Measurements from ENCODE around the gene ZNF277.

Gene ZNF277

GRCh38 chr7:112168915-112169314 lies 37.6 kb upstream of the ZNF277 start (continued):
- TF ChIP-seq SNAI2 (CRISPR knock-in tag; IDR thresholded peaks at IDR 0.05): no peak
- no peak for TF ChIP-seq ZFP30 (CRISPR knock-in tag; IDR thresholded peaks at IDR 0.05)

GRCh38 chr7:112171673-112172072 lies 34.8 kb upstream of the ZNF277 start:
- TF ChIP-seq ZFP3 (CRISPR knock-in tag; IDR thresholded peaks at IDR 0.05) (no peak), RARB (CRISPR knock-in tag; IDR thresholded peaks at IDR 0.05) (no peak), OSR1 (CRISPR knock-in tag; IDR thresholded peaks at IDR 0.05) (no peak), GLIS3 (CRISPR knock-in tag; IDR thresholded peaks at IDR 0.05) (no peak), ZC3H10 (CRISPR knock-in tag; IDR thresholded peaks at IDR 0.05) (no peak), ZNF8 (CRISPR knock-in tag; IDR thresholded peaks at IDR 0.05) (no peak), ARNTL (CRISPR knock-in tag; IDR thresholded peaks at IDR 0.05; ENCODE audit: borderline replicate concordance, low read depth) (no peak), TOX (CRISPR knock-in tag; IDR thresholded peaks at IDR 0.05; ENCODE audit: borderline replicate concordance) (no peak), ZNF70 (CRISPR knock-in tag; IDR thresholded peaks at IDR 0.05) (no peak), POU6F1 (CRISPR knock-in tag; IDR thresholded peaks at IDR 0.05; ENCODE audit: borderline replicate concordance, low read depth) (no peak), SNAI2 (CRISPR knock-in tag; IDR thresholded peaks at IDR 0.05) (no peak), ISL1 (CRISPR knock-in tag; IDR thresholded peaks at IDR 0.05) (no peak), CREB5 (CRISPR knock-in tag; IDR thresholded peaks at IDR 0.05; ENCODE audit: low read depth) (no peak), CSDC2 (CRISPR knock-in tag; IDR thresholded peaks at IDR 0.05) (no peak), PATZ1 (CRISPR knock-in tag; IDR thresholded peaks at IDR 0.05; ENCODE audit: borderline replicate concordance) (no peak), ZNF565 (CRISPR knock-in tag; conservative IDR thresholded peaks at IDR 0.05; ENCODE audit: low read depth) (no peak), TCF4 (CRISPR knock-in tag; IDR thresholded peaks at IDR 0.05; ENCODE audit: borderline replicate concordance) (no peak), BACH2 (CRISPR knock-in tag; IDR thresholded peaks at IDR 0.05; ENCODE audit: borderline replicate concordance) (no peak), ESRRG (CRISPR knock-in tag; IDR thresholded peaks at IDR 0.05) (no peak), TSHZ2 (CRISPR knock-in tag; IDR thresholded peaks at IDR 0.05) (no peak)
- ATAC-seq: no peak

- ATAC-seq: no peak
- TF ChIP-seq ZFP30 (CRISPR knock-in tag; IDR thresholded peaks at IDR 0.05): no peak
- TF ChIP-seq SNAI2 (CRISPR knock-in tag; IDR thresholded peaks at IDR 0.05): no peak
- TF ChIP-seq ZFP3 (CRISPR knock-in tag; IDR thresholded peaks at IDR 0.05): no peak
- no peak for TF ChIP-seq PATZ1 (CRISPR knock-in tag; IDR thresholded peaks at IDR 0.05; ENCODE audit: borderline replicate concordance)
- no peak for TF ChIP-seq CSRNP3 (CRISPR knock-in tag; IDR thresholded peaks at IDR 0.05)
- TF ChIP-seq ESRRG (CRISPR knock-in tag; IDR thresholded peaks at IDR 0.05): no peak
- no peak for TF ChIP-seq POU6F1 (CRISPR knock-in tag; IDR thresholded peaks at IDR 0.05; ENCODE audit: borderline replicate concordance, low read depth)
- TF ChIP-seq ISL1 (CRISPR knock-in tag; IDR thresholded peaks at IDR 0.05): no peak
- TF ChIP-seq TOX (CRISPR knock-in tag; IDR thresholded peaks at IDR 0.05; ENCODE audit: borderline replicate concordance): no peak
- TF ChIP-seq ZNF8 (CRISPR knock-in tag; IDR thresholded peaks at IDR 0.05): no peak
- TF ChIP-seq ZNF565 (CRISPR knock-in tag; conservative IDR thresholded peaks at IDR 0.05; ENCODE audit: low read depth): no peak
- TF ChIP-seq PPARA (CRISPR knock-in tag; IDR thresholded peaks at IDR 0.05; ENCODE audit: borderline replicate concordance): no peak
- TF ChIP-seq RARB (CRISPR knock-in tag; IDR thresholded peaks at IDR 0.05): no peak
- TF ChIP-seq ARNTL (CRISPR knock-in tag; IDR thresholded peaks at IDR 0.05; ENCODE audit: borderline replicate concordance, low read depth): no peak
- TF ChIP-seq OSR1 (CRISPR knock-in tag; IDR thresholded peaks at IDR 0.05): no peak
- TF ChIP-seq GLIS3 (CRISPR knock-in tag; IDR thresholded peaks at IDR 0.05): no peak
- TF ChIP-seq ZC3H10 (CRISPR knock-in tag; IDR thresholded peaks at IDR 0.05): no peak
Measured at GRCh38 chr7:112172870-112173567, 33.5 kb upstream of the ZNF277 start.

Data from SK-N-SH treated with all-trans-retinoic acid at 6 μM for 48 hours (cell line).